Stomach (tissue), 4 donors: ENCODE results near the gene PASD1.

Experiments used
- EP300 ChIP-seq: sonication (generic); formaldehyde crosslinking; IDR thresholded peaks from one replicate; pipeline ENCODE4 v1.6.1; 2017; ENCODE audit warnings: antibody characterized with exemption
- POLR2A ChIP-seq, 4 donors: fragments of 450-650 bp; IDR thresholded peaks; one replicate each; pipeline ENCODE4 v1.6.1; 2016; ENCODE audit warnings: antibody characterized with exemption in 4 of 4, control low read depth in 2 of 4, mild to moderate bottlenecking in 1 of 4, moderate library complexity in 1 of 4
- POLR2AphosphoS5 ChIP-seq, 3 donors: sonication (generic); formaldehyde crosslinking; IDR thresholded peaks; one replicate each; pipeline ENCODE4 v1.6.1; 2016; ENCODE audit warnings: antibody characterized with exemption in 3 of 3
- TF ChIP-seq, protein P1 (sequence below), 7 experiments: fragments of 450-650 bp in 4 of 7; fragments of 200-600 bp in 3 of 7; sonication (generic) in 3 of 7; IDR thresholded peaks; one replicate each; pipeline ENCODE4 v1.5.1; 2016 to 2019; ENCODE audit warnings: antibody characterized with exemption in 7 of 7, control low read depth in 2 of 7, mild to moderate bottlenecking in 1 of 7

DNA sequence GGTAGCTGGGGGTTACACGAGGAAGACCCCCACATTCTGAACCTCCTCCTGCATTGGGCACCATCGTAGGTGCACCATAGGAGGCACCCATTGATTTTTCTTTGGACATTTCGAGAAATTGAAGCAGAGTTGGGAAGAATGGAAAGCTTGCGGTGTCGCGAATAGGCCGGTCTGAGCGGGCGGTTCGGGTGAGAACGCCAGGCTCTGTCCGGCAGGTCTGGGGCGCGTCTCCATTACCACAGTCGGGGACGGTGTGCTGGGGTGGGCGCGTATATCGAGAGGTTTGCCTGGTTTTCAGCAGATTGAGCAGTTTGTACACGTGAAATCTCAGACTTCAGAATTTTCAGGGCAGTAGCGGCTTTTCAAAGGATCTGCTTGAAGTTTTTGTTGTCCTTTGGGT lies 560 bp downstream of the PASD1 start:
- TF ChIP-seq, protein P1, sequence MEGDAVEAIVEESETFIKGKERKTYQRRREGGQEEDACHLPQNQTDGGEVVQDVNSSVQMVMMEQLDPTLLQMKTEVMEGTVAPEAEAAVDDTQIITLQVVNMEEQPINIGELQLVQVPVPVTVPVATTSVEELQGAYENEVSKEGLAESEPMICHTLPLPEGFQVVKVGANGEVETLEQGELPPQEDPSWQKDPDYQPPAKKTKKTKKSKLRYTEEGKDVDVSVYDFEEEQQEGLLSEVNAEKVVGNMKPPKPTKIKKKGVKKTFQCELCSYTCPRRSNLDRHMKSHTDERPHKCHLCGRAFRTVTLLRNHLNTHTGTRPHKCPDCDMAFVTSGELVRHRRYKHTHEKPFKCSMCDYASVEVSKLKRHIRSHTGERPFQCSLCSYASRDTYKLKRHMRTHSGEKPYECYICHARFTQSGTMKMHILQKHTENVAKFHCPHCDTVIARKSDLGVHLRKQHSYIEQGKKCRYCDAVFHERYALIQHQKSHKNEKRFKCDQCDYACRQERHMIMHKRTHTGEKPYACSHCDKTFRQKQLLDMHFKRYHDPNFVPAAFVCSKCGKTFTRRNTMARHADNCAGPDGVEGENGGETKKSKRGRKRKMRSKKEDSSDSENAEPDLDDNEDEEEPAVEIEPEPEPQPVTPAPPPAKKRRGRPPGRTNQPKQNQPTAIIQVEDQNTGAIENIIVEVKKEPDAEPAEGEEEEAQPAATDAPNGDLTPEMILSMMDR (IDR thresholded peaks at IDR 0.05): no peak
- no peak for TF ChIP-seq EP300
- no peak for TF ChIP-seq POLR2A (IDR thresholded peaks at IDR 0.05)
- TF ChIP-seq POLR2AphosphoS5 (IDR thresholded peaks at IDR 0.05): no peak
